ENCODE data around the gene ZBTB11. TPM values are rescaled to one million over a fixed set of nuclear protein-coding genes. Genes with fewer than 3 reads are reported as not detected.

The ZBTB11 gene
- total and polyA plus RNA-seq, 9 of the 15 experiments (the other 6 are each of a cell fraction or from before 2014, with no cell fraction given): 6.2 to 31.9 (median 21.4) TPM

GRCh38 chr3:101640256-101640655 is 36.7 kb downstream of the ZBTB11 start (continued):
- TF ChIP-seq PBX2 (CRISPR knock-in tag; IDR thresholded peaks at IDR 0.05; ENCODE audit: low read depth) (no peak), PBX2 (tag; conservative IDR thresholded peaks at IDR 0.05; ENCODE audit: low read depth) (no peak), SRSF9 (IDR thresholded peaks at IDR 0.05; ENCODE audit: borderline replicate concordance, low read depth, low read length) (no peak), MGA (IDR thresholded peaks at IDR 0.05) (no peak), MTA2 (IDR thresholded peaks at IDR 0.05; ENCODE audit: low read depth) (no peak), PTTG1 (tag; IDR thresholded peaks at IDR 0.05; ENCODE audit: low read depth) (no peak), SAFB2 (IDR thresholded peaks at IDR 0.05; ENCODE audit: borderline replicate concordance, low read depth, low read length, severe bottlenecking) (no peak), PYGO2 (tag; IDR thresholded peaks at IDR 0.05) (no peak), JUNB (CRISPR knock-in tag; conservative IDR thresholded peaks at IDR 0.05) (no peak), NR1H2 (CRISPR knock-in tag; IDR thresholded peaks at IDR 0.05) (no peak), ZFP1 (CRISPR knock-in tag; IDR thresholded peaks at IDR 0.05) (no peak), GABPA (tag; conservative IDR thresholded peaks at IDR 0.05; ENCODE audit: low read depth) (no peak)

Measured in K562 (cell line).